Measurements from ENCODE around the gene EHHADH.

Gene EHHADH

GRCh38 chr3:185200639-185201038, 53.2 kb downstream of the EHHADH start:
- no peak for DNase-seq (ENCODE audit: low read depth)
- no peak overlapping the region for H3K4me3 ChIP-seq (ENCODE audit: low read depth, low read length)
- TF ChIP-seq, protein P1, sequence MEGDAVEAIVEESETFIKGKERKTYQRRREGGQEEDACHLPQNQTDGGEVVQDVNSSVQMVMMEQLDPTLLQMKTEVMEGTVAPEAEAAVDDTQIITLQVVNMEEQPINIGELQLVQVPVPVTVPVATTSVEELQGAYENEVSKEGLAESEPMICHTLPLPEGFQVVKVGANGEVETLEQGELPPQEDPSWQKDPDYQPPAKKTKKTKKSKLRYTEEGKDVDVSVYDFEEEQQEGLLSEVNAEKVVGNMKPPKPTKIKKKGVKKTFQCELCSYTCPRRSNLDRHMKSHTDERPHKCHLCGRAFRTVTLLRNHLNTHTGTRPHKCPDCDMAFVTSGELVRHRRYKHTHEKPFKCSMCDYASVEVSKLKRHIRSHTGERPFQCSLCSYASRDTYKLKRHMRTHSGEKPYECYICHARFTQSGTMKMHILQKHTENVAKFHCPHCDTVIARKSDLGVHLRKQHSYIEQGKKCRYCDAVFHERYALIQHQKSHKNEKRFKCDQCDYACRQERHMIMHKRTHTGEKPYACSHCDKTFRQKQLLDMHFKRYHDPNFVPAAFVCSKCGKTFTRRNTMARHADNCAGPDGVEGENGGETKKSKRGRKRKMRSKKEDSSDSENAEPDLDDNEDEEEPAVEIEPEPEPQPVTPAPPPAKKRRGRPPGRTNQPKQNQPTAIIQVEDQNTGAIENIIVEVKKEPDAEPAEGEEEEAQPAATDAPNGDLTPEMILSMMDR (IDR thresholded peaks at IDR 0.05; ENCODE audit: insufficient read depth, low read depth, low read length, missing control alignments): no peak

- DNase-seq (ENCODE audit: low read depth): no peak
- TF ChIP-seq, protein P1 (IDR thresholded peaks at IDR 0.05; ENCODE audit: insufficient read depth, low read depth, low read length, missing control alignments): no peak
Observed at GRCh38 chr3:185199671-185200070, 54.2 kb downstream of the EHHADH start.

DNA sequence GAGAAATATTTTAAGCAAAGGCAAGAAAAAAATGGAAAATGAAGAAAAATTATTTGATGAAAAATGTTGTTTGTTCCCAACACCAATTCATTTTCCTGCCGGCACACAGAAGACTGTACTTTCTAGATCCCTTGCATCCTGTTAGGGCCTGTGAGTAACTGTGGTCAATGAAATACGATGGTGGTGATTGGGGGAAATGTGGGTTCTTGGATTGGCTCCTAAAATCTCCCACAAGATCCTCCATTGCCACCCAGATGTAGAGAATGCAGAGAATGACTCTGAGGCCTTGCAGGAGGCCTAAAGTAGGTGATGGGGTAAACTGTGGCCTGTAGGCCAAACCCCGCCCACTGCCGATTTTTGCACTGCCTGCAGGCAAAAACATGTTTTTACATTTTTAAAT, 54.6 kb downstream of the EHHADH start:
- no peak overlapping the region for H3K4me3 ChIP-seq (ENCODE audit: low read depth, low read length)
- TF ChIP-seq, protein P1 (IDR thresholded peaks at IDR 0.05; ENCODE audit: insufficient read depth, low read depth, low read length, missing control alignments): no peak
- DNase-seq (ENCODE audit: low read depth): no peak

More at GRCh38 chr3:185199671-185200070, 54.2 kb downstream of the EHHADH start:
- no peak overlapping the region for H3K4me3 ChIP-seq (ENCODE audit: low read depth, low read length)

DNA sequence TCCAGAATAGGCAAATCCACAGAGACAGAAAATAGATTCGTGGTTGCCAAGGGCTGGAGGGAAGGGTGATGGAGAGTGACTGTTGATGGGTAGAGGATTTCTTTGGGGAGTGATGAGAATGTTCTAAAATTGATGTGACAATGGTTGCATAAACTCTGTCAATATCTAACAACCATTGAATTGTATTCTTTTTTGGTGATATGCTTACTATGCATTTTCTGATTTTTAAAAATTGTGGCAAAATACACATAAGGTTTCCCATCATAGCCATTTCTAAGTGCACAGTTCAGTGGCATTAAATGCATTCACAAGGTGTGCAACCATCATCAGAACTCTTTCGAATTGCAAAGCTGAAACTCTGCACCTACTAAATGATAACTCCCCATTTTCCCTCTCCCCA, 56.8 kb downstream of the EHHADH start:
- TF ChIP-seq, protein P1 (IDR thresholded peaks at IDR 0.05; ENCODE audit: insufficient read depth, low read depth, low read length, missing control alignments): no peak
- H3K4me3 ChIP-seq (ENCODE audit: low read depth, low read length): no peak overlapping the region
- DNase-seq (ENCODE audit: low read depth): no peak

DNA sequence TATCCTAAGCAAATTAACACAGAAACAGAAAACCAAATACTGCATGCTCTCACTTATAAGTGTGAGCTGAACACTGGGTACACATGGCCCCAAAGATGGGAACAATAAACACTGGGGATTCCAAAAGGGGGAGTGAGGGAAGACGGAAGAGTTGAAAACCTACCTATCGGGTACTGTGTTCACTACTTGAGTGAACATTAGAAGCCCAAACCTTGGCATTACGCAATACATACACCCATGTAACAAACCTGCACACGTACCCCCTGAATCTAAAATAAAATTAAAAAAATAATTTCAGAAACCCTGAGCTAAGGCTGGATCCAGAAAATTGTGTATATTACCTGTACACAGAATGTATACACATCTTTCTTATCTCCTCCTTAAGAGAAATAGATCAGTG, 58.2 kb downstream of the EHHADH start:
- no peak for DNase-seq (ENCODE audit: low read depth)
- TF ChIP-seq, protein P1 (IDR thresholded peaks at IDR 0.05; ENCODE audit: insufficient read depth, low read depth, low read length, missing control alignments): no peak

DNA sequence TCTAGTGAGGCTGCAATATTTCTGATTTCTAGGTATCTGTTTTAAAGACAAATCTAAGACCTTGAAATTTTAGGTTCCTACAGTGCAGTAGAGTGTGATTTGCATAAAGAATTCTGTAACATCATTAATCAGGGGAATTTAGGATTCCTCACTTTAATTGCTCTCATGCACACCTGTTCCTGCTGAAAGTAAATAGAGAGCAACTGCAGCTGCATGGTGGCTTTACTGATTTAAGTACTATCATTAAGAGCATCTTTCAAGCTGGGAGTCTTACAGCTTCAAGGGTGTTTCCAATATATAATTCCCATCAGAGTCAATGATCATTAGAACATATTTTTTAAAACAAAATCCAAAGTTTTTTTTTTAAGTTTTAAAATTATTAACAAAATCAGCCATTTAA, 65.0 kb downstream of the EHHADH start:
- TF ChIP-seq, protein P1 (IDR thresholded peaks at IDR 0.05; ENCODE audit: insufficient read depth, low read depth, low read length, missing control alignments): no peak
- DNase-seq (ENCODE audit: low read depth): no peak

More for the DNA sequence above, 58.2 kb downstream of the EHHADH start:
- H3K4me3 ChIP-seq (ENCODE audit: low read depth, low read length): no peak overlapping the region

GRCh38 chr3:185187391-185187790, 66.5 kb downstream of the EHHADH start:
- no peak for DNase-seq (ENCODE audit: low read depth)
- H3K4me3 ChIP-seq (ENCODE audit: low read depth, low read length): no peak overlapping the region
- TF ChIP-seq, protein P1 (IDR thresholded peaks at IDR 0.05; ENCODE audit: insufficient read depth, low read depth, low read length, missing control alignments): no peak

More for the DNA sequence above, 65.0 kb downstream of the EHHADH start:
- no peak overlapping the region for H3K4me3 ChIP-seq (ENCODE audit: low read depth, low read length)

All from GM12865 (cell line).